GM12892 (cell line): ENCODE measurements around the gene SPNS2.

Source experiments
- POLR2A ChIP-seq: IDR thresholded peaks from 2 replicates; pipeline ENCODE4 v1.6.1; 2011; ENCODE audit warnings: low read depth, low read length, control low read depth
- POLR2AphosphoS5 ChIP-seq: IDR thresholded peaks from 2 replicates; pipeline ENCODE4 v1.6.1; 2011; ENCODE audit warnings: low read depth, low read length, control low read depth
- TAF1 ChIP-seq: IDR thresholded peaks from 2 replicates; pipeline ENCODE4 v1.6.1; 2011; ENCODE audit warnings: low read depth, mild to moderate bottlenecking, control low read depth, low read length, borderline replicate concordance

DNA sequence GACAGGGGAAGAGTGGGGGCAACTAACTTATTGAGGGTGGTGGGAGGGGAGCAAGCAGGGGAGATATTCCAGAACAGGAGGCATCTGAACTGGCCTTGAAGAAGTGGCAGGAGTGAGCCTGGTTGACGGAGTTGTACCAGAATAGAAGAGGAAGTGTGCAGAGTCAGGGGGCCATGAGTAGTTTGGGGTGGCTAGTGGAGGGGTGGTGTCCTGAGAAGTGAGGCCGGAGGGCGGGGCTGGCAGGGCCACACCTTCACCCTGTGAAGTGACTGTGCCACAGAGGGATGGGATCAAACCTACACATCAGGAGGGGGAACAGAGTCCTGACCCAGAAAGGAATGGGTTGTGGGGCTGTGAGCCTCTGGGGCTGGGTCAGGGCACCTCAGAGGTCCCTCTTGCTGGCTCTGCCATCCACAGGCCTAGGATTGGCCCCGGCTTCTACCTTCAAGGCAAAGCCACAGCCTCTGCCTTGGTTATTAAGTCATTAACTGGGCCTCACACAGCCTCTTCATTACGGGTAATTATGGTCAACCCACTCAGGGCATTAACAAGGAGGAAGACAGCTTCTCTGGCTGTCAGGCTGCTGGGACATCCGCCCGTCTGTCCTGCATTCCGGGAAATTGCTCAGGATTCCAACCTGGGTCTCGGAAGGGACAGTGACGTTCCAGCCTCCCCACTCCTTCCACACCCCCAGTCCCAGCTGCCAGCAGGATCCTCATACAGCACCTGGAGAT, 12.7 kb downstream of the SPNS2 start:
- TF ChIP-seq TAF1 (no peak), POLR2A (no peak), POLR2AphosphoS5 (no peak)
